ENCODE data around the gene ERI3. TPM values are rescaled to one million over a fixed set of nuclear protein-coding genes. Genes with fewer than 3 reads are reported as not detected.

ERI3 gene, protein sequence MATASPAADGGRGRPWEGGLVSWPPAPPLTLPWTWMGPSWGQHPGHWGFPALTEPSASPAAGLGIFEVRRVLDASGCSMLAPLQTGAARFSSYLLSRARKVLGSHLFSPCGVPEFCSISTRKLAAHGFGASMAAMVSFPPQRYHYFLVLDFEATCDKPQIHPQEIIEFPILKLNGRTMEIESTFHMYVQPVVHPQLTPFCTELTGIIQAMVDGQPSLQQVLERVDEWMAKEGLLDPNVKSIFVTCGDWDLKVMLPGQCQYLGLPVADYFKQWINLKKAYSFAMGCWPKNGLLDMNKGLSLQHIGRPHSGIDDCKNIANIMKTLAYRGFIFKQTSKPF
- total RNA-seq, result 10 to 100 TPM; 26.3 to 58.8 TPM

DNA sequence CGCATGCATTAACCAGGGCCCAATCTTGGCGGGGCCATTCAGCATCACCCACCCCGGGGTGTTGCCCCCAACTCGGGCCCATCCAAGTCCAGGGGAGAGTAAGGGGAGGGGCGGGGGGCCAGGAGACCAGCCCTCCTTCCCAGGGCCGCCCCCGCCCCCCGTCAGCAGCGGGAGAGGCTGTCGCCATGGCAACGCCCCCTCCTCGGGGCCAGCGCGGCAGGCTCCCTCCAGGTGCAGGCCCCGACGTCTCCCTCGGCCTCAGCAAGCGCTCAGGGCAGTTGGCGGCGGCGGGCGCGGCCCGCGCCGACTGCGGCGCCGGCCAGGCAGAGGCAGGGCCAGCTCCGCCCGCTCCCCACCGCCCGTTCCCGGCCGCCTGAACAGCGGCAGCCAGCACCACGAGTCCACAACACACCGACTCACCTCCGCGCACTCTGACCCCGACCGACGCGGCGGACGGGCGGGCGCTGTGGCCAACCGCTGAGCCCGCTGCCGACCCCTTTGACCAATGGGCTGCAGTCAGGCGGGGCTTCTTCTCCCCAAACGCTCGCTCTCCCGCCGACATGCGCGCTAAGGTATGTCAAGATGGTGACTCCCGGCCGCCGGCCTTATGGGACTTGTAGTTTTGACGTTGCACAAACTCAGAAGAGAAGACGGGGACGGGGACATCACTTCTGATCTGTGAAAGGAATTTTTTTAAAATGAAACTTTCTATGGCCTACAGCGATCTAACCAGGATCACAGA lies at the start of gene ERI3:
Gene ERI3 (minus strand): TSS at position 418 of the 742 bp plus-strand sequence. CDS start 231 bp downstream, at position 187.
- H3K27ac Mint-ChIP-seq, result peak within 1 kb of the TSS; percentile 92 to 93
- H3K36me3 Mint-ChIP-seq, result peaks cover 4 to 21% of the 10 kb centered on the region in 2 donors
- peak; percentile 100 for ATAC-seq
- H3K9me3 Mint-ChIP-seq, result no peaks in the 10 kb centered on the region
- DNase-seq (ENCODE audit: low spot score in 2 of 2), result peak; percentile 94 to 98

DNA sequence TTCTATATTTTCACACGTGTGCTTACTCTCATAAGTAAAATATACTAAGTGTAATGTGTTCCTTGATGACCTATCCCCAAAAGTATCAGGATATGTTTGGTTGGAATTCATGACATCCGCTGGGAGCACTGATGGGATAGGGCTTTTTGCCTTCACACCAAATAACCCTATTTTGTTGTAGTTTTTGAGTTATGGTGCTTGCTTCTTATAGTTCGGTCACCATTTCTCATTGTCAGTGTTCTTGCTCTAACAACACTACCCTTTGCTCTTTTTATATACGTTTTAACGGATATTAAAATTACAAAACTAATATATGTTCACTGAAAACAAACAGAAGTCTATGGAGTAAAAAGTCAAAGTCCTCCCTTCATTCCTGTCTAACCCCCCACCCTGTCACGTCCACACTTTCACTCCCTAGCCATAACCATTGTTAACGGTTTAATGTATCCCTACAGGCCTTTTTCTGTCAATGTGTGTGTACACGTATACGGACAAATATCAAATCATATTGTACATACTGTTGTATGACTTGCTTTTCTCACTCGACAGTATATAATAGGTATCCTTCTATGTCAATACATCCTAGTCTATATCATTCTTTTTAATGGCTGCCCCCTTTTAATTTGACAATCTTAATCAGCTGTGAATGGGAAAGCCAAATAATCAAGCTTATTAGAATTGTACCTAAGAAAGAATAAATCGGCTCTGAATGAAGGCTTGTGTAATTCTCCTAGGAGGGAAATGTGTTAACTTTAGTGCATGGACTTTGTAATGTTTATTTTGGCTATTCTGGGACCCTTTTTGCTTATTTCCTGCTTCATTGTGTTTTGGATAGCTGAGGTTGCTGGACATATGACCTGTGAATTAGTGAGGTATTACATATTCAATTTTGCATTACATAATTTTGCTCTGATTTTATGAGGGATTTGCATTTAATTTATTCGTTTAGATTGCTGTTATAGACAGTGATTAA lies 46.5 kb upstream of the ERI3 start:
- Mint-ChIP-seq H3K9me3 (peaks cover 0 to 1% of the 10 kb centered on the region in 2 donors), H3K36me3 (peaks cover 0 to 3% of the 10 kb centered on the region in 2 donors), H3K27ac (no peak overlapping the region)
- DNase-seq (ENCODE audit: low spot score in 2 of 2) (no peak), ATAC-seq (no peak)

DNA sequence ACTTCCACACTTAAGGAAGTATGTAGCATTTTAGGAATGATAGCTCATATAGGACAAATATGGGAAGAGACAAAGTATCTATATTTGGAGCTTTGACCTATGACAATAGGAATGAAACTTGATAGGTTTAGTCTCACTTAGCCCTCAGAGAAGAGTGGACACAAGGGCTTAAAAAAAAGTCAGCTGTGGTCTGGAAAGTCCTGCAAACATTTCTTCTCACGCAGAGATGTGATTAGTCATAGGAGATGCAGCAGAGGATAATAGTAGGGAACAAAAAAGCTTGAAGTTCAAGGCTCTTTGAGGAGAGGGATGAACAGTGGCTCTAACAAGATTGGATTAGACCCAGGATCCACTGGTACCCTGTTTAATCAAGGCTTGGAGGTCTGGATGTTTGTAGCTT lies 35.2 kb upstream of the ERI3 start:
- Mint-ChIP-seq H3K36me3 (peaks cover 0 to 3% of the 10 kb centered on the region in 2 donors), H3K9me3 (no peaks in the 10 kb centered on the region)

DNA sequence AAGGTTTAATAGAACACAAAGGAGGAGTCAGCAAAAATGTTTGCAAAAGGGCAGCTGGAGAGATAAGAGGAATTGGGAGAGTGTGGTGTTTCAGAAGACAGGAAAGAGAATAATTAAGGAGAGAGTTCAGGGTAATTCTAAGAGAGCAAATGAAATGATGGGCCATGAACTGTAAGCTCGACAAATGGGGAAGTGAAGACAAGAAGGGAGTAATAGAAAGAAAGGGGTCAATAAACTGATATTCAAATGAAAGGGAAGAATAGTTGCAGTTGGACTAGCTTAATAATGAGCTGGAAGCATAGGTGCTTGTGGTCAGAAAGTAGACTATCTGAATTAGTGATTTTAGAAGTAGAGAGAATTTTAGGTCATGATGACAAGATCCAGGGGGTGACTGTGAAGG lies 34.4 kb upstream of the ERI3 start:
- ATAC-seq (no peak), DNase-seq (ENCODE audit: low spot score in 2 of 2) (no peak)
- Mint-ChIP-seq H3K36me3 (no peaks in the 10 kb centered on the region), H3K9me3 (no peaks in the 10 kb centered on the region), H3K27ac (no peak overlapping the region)

More for the DNA sequence above, 35.2 kb upstream of the ERI3 start:
- ATAC-seq (no peak), DNase-seq (ENCODE audit: low spot score in 2 of 2) (no peak)
- H3K27ac Mint-ChIP-seq, result no peak overlapping the region

DNA sequence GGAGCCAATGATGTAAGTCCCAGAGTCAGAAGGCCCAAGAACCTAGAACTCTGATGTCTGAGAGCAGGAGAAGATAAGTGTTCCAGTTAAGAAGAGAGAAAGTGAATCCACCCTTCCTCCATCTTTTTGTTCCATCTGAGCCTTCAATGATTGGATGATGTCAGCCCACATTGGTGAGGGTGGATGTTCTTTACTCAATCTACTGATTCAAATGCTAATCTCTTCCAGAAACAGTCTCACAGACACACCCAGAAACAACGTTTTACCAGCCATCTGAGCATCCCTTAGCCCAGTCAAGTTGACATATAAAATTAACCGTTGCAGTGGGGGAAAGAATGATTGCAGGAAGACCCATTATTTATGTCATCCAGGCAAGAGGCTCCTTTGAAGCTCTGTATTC lies 33.5 kb upstream of the ERI3 start:
- Mint-ChIP-seq H3K27ac (no peak overlapping the region), H3K36me3 (no peaks in the 10 kb centered on the region), H3K9me3 (no peaks in the 10 kb centered on the region)
- ATAC-seq (no peak), DNase-seq (ENCODE audit: low spot score in 2 of 2) (no peak)

DNA sequence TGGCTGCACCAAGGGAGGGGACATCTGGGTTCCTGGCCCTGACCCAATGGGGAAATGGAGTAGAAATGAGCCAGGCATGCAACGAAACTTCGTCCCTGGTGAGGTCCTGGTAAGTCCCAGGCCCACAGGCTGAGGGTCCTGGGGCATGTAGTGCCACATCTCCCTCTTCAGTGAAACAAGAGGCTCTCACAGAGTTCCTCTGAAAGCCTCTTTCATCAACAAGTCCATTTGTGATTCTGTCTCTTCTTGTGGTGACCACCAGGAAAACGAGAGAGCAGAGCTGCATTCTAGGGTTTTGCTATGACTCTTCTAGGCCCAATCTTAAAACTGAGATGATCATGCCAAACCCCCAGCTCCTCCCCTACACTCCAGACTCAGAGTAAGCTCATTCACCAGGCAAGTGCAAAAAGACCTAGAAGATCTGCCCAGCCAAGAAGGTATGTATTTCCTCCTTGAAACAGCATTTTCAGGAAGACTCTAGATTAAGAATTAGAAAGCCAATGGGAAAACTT lies 25.7 kb upstream of the ERI3 start:
- Mint-ChIP-seq H3K36me3 (no peaks in the 10 kb centered on the region), H3K27ac (no peak overlapping the region), H3K9me3 (no peaks in the 10 kb centered on the region)
- DNase-seq (ENCODE audit: low spot score in 2 of 2) (no peak), ATAC-seq (peak in 1 of 2 donors; percentile 53)

DNA sequence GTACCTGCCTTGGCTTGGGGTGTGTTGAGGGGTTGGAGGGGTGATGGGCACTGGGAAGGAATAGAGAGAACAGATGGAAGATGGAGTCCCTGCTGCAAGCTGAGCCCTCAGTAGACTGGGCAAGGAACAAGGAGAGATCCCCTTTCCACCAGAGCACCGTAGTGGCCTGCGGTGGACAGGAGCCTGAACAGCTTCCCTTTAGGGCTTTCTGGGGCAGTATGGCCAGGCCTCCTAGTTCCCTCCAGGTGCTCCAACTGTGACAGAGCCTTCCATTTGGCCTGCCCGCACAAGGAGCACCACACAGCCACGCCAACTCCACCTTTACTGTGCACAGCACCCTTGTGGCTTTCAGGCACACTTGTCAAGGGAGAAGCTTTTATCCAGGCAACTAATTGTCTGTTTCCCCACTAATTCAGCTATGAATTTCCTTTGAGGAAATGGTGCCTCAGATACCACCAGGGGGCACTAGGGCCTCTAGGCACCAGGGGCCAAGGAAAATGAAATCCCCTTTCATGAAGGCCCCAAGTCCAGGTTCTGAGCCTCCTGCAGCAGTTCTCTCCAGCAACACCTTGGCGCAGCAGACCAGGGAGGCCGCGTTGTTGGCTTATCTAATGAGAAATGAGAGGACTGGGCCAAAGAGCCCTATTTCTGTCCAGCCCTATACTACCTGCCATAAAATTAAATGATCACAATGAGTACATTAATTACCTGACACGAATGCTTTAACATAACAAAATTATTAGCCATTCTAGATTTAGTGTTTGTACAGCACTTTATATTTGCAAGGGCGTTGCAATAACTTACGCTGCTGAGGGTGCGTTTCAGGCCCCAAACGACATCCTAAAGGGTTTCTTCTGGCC lies 23.1 kb upstream of the ERI3 start:
- peak in 1 of 2 donors; percentile 49 for DNase-seq (ENCODE audit: low spot score in 2 of 2)
- ATAC-seq, result peak in 1 of 2 donors; percentile 50
- Mint-ChIP-seq H3K36me3 (no peaks in the 10 kb centered on the region), H3K9me3 (no peaks in the 10 kb centered on the region), H3K27ac (no peak overlapping the region)

DNA sequence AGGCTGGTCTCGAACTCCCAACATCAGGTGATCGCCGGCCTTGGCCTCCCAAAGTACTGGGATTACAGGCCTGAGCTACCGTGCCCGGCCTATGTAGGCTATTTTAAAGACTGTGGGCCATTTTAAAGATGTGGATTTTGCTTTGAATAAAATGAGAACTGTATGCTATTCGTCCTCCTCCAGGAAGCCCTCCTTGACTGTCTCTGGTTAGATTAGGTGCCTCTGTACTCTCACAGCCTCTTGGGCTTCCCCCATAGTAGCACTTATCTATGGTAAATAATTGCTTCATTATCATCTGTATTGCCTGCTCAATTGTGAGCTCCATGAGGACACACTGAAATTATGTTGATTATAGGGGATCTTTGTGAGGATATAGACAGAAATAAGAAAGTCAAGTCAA lies 20.5 kb upstream of the ERI3 start:
- Mint-ChIP-seq H3K9me3 (no peaks in the 10 kb centered on the region), H3K36me3 (no peaks in the 10 kb centered on the region), H3K27ac (no peak overlapping the region)
- ATAC-seq (no peak), DNase-seq (ENCODE audit: low spot score in 2 of 2) (no peak)

DNA sequence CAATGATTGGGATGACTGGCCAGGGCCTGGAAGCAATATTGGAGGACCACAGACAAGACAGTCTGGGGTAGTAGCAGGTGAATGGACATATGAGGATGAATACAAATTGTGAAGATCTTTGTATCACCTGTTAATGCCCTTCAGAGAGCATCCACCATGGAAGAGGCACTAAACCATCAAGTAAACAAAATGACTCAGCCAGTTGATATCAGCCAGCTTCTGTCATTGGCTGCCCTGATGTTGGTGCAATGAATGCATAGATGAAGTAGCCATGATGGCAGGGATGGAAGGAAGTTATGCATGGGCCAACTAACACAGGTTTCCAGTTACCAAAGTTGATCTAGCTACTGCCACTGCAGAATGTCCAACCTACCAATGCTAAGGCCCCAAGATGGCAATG lies 16.1 kb upstream of the ERI3 start:
- H3K9me3 Mint-ChIP-seq, result no peaks in the 10 kb centered on the region
- DNase-seq (ENCODE audit: low spot score in 2 of 2) (no peak), ATAC-seq (no peak)
- peak overlapping the region in 1 of 2 donors; percentile 10 for H3K27ac Mint-ChIP-seq
- no peaks in the 10 kb centered on the region for H3K36me3 Mint-ChIP-seq

DNA sequence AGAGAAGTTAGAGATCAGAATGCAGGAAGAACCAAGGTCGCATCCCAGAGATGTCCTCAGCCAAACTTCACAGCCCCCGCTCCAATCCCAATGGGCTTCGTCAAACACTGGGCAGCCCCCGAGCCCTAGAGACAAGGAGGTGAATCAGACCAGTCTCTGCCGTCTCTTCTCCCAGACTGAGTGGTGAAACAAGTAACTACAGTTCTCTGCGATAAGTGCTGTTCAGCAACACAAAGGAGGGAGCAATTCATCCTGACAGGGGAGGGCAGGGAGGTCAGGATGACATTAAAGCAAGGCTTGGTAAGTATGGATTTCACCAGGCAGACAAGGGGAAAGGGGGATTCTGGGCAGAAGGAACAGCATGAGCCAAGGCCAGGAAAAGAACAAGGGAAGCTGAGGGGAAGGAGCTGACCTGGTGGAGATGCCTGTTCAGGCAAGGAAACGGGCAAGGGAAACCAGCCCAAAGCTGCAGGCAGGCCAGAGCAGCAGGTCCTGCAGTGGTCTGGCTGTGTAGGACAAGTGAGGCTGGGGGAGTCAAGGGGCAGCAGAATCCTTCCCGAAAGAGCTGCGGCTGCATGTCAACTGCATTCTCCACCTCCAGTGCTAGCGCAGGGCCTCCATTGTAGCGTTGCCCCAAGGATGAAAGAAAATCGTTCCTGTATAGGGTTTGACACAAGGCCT lies 13.6 kb upstream of the ERI3 start:
- H3K9me3 Mint-ChIP-seq, result no peaks in the 10 kb centered on the region
- no peak for ATAC-seq
- no peak for DNase-seq (ENCODE audit: low spot score in 2 of 2)
- no peaks in the 10 kb centered on the region for H3K36me3 Mint-ChIP-seq
- H3K27ac Mint-ChIP-seq, result no peak overlapping the region

DNA sequence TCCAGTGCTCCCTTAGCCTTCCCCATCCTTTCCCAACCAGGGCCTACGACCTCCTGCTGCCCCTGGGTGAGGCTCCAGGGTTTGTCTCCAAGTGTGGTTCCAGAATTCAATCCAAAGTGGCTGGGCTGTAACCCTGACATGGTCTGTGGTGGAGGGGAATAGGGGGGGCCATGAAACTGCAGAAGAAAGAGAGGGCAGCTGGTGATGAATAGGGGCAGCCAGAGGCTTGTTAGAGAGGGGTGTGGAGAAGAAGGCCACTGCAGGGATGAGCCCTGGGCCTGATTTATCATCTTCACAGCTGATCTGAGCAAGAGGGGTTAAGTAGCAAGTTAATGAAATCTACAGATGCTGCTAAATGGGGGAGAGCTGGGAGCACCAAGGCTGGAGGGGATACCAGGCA lies 12.9 kb upstream of the ERI3 start:
- ATAC-seq (no peak), DNase-seq (ENCODE audit: low spot score in 2 of 2) (no peak)
- Mint-ChIP-seq H3K9me3 (no peaks in the 10 kb centered on the region), H3K36me3 (no peaks in the 10 kb centered on the region), H3K27ac (no peak overlapping the region)

DNA sequence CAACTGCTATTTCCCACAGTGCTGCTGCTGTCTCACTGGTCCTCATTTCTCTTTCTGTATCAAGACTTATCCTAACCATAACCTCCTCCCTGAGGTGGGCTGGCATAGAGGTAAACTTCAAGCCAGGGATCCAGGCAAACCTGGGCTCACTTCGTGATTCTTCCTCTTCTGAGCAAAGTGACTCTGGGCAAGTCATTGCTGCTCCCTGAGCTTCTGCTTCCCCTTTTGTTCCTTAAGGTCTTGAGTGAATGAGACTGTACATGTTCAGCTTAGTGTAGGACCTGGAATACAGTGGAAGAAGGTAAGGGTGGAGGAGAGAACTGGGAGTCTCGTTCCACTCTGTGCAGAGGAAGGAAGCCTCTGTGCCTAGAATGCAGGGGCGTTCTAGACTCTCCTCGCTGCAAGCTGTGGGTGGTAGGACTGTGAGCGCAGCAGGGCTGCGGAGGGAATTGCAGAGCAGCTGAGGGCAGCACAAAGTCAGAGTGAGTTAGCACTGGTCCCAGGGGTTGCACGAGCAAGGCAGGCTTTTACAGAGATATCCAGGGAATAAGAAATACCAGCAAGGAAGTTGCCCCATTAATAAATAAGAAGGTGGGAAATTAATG lies 11.4 kb upstream of the ERI3 start:
- DNase-seq (ENCODE audit: low spot score in 2 of 2) (no peak), ATAC-seq (no peak)
- Mint-ChIP-seq H3K27ac (no peak overlapping the region), H3K9me3 (no peaks in the 10 kb centered on the region), H3K36me3 (no peaks in the 10 kb centered on the region)

DNA sequence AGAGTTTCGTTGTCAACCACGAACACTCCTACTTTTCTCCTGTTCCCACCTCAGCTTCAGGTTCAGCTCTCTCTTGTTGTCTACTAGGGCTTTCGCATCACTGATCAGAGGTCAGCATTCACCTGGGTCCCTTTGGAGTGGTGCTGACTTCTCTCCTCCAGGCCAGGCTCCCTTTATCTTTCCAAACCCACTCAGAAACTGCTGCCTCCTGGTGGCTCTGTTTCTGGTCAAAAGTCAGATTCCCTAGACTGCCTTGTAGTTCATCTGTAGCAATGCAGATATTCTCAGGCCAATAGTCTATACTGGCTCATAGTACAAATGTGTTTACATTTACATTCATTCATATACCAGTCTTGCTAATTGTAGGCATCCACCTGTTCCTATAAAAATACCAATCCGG lies 6.4 kb upstream of the ERI3 start:
- DNase-seq (ENCODE audit: low spot score in 2 of 2) (no peak), ATAC-seq (no peak)
- Mint-ChIP-seq H3K9me3 (no peaks in the 10 kb centered on the region), H3K27ac (no peak overlapping the region), H3K36me3 (no peaks in the 10 kb centered on the region)

DNA sequence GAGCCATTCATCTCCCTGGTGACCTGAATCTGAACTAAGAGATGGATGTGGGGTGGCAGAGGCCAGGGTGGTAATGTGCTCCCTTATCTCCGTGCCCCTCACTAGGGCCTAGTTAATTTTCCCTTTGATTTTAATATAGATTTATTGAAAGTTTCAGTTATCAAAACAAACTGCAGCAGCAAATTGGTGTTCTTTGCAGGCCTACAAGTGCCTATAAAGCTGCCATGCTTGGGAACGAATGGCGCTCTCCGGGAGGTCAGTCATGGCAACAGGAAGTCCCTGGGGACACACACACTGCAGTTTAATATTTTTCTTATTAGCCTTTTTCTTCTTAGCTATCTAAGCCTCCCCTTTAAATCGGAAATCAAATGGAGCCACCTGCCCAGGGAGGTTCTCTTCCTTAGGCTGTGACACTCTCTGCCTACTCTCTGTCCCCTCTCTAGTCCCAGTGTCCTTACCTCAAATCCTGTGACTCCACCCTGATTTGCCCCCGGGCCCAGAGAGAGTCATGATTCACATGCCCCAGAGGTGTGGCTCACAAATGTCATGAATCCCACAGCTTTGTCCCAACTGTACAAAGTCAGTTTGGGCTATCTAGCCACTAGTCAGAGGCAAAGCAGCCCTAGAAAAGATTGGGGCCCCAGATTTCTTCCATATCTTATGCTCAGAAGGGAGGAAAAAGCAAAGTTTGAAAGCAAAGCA lies 4.3 kb upstream of the ERI3 start:
- Mint-ChIP-seq H3K36me3 (peaks cover 4 to 5% of the 10 kb centered on the region in 2 donors), H3K27ac (peak overlapping the region in 1 of 2 donors; percentile 86), H3K9me3 (no peaks in the 10 kb centered on the region)
- ATAC-seq, result no peak
- no peak for DNase-seq (ENCODE audit: low spot score in 2 of 2)

All from activated naive CD4-positive, alpha-beta T cell treated with anti-CD3 and anti-CD28 coated beads, Interleukin-2, amount 50 U/mL, for 72 hours (primary cell).